Fibroblast of villous mesenchyme (primary cell): ENCODE measurements around the gene FMN1. TPM values are rescaled to one million over a fixed set of nuclear protein-coding genes. Genes with fewer than 3 reads are reported as not detected.

Experiments used
- DNase-seq: peaks from one replicate; pipeline ENCODE4 v3.0.0-alpha.2; 2010; ENCODE audit warnings: low read depth
- H3K4me3 ChIP-seq: 2 replicates; pipeline ENCODE4 v1.5.1; 2011; ENCODE audit warnings: low read depth, mild to moderate bottlenecking, low read length
- total RNA-seq: library from RNA; depleted of rRNA; stranded (reverse); fragments of >200 nt; gene quantifications from 2 replicates; pipeline ENCODE4 v1.2.3, GENCODE V29; 2012
- TF ChIP-seq, protein P1 (sequence below): IDR thresholded peaks from 2 replicates; pipeline ENCODE4 v1.5.1; 2012; ENCODE audit warnings: low read depth, mild to moderate bottlenecking, low read length; ENCODE audit not compliant: insufficient read depth

Gene FMN1
- total RNA-seq, 1 donor: 8.6 TPM

DNA sequence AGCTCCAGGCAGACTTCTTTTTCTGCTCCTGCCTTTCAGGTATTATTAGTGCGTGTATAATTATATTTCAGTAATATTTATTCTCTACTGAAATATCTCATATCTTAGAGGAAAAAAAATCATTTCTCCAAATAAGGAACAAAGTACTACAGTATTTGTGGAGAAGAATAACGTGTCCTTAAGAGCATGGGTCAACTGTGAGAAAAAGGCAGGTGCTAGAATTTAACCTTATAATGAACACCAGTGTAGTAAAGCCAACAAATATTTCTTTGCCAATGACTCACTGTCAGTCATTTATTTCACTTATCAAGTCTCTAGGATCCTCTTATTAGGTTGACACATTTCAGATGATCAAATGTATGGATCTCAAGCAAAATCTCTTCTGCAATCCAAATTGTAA is 293.3 kb downstream of the FMN1 start:
- no peak overlapping the region for H3K4me3 ChIP-seq
- TF ChIP-seq, protein P1, sequence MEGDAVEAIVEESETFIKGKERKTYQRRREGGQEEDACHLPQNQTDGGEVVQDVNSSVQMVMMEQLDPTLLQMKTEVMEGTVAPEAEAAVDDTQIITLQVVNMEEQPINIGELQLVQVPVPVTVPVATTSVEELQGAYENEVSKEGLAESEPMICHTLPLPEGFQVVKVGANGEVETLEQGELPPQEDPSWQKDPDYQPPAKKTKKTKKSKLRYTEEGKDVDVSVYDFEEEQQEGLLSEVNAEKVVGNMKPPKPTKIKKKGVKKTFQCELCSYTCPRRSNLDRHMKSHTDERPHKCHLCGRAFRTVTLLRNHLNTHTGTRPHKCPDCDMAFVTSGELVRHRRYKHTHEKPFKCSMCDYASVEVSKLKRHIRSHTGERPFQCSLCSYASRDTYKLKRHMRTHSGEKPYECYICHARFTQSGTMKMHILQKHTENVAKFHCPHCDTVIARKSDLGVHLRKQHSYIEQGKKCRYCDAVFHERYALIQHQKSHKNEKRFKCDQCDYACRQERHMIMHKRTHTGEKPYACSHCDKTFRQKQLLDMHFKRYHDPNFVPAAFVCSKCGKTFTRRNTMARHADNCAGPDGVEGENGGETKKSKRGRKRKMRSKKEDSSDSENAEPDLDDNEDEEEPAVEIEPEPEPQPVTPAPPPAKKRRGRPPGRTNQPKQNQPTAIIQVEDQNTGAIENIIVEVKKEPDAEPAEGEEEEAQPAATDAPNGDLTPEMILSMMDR: no peak
- DNase-seq: no peak

DNA sequence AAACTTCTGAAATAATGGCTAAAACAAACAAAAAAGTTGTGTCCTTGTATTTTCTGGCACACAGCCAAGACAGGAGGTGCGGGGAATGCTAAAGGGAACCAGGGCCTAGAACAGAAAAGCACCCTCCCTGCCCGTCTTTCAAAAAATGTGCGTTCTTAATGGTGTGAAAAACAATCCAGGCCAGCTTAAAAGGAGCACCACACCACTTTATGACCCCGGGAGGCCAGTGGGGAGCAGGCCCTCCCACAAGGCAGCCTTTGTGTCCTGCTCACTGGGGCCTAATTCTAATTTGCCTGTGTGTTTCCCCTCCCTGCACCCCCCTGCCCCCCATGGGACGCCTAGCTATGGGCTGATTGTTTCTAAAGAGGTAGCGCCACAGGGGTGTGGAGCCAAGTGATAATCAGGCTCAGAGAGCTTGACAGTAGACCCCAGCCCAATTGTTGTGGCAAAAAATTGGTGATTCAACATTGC is 295.4 kb downstream of the FMN1 start:
- H3K4me3 ChIP-seq: no peak overlapping the region
- no peak for DNase-seq
- TF ChIP-seq, protein P1: no peak

DNA sequence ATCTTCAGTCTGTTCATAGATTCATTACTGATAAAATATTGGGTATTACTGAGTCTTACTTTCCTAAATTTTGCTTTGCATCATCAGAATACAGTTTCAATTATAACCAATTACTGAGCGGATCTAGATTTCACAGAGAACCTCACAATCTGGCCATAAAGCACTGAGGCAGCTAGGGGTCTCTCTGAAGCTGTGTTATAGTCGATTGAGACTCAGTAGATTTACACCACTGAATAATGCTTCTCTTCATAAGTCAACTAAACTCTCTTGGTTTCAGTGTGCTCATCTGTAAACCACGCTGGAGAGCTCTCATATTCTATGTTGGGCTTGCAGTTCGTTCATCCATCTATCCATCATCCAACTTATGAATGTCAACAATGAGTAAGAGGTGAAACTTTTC is 296.1 kb downstream of the FMN1 start:
- no peak overlapping the region for H3K4me3 ChIP-seq
- no peak for DNase-seq
- TF ChIP-seq, protein P1: no peak

- TF ChIP-seq, protein P1: no peak
- DNase-seq: no peak
- H3K4me3 ChIP-seq: no peak overlapping the region
Measured at GRCh38 chr15:32893421-32893820, 301.1 kb downstream of the FMN1 start.

DNA sequence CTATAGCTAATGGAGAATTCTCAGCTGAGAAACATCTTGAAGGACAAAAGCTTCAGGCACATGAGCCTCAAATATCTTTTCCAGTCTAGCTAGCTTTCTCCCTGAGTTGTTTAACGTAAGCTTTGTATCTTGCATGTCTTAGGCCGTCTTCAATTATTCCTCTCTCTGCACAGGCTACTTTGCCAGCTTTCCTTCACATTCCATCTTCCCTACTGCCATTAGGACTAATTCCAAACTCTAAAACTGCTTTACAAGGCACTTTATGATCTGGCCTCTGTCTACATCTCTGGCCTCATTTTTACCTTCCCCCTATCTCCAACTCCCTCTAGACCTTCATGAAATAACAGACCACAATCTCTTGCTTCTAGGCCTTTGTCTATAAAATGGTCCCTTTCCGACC is 305.3 kb downstream of the FMN1 start:
- no peak for DNase-seq
- no peak overlapping the region for H3K4me3 ChIP-seq
- TF ChIP-seq, protein P1: no peak

DNA sequence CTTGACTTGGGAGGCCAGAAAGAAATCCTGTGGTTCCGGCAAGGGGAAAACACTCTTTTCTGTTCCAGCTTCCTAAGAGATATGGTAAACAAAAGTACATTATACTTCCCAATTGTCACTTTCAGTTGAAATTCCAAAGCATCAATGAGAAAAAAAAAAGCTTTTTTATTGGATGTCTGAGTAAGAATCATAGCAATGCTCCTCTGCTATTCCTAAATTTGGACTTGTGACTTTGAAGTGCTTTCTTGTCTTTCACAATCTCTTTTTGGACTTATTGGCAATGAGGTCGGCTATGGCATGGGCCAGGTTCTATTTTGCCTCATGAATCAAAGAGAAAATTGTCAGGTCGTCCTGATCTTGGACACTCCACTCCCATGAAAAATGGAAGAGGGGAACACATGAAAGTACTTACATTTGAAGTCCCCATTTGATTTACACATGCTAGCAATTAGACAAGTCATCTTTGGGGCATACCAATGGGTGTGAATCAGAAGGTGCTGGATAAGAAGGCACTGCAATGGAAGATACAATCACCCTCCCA is 306.2 kb downstream of the FMN1 start:
- no peak overlapping the region for H3K4me3 ChIP-seq
- DNase-seq: no peak
- TF ChIP-seq, protein P1: no peak

DNA sequence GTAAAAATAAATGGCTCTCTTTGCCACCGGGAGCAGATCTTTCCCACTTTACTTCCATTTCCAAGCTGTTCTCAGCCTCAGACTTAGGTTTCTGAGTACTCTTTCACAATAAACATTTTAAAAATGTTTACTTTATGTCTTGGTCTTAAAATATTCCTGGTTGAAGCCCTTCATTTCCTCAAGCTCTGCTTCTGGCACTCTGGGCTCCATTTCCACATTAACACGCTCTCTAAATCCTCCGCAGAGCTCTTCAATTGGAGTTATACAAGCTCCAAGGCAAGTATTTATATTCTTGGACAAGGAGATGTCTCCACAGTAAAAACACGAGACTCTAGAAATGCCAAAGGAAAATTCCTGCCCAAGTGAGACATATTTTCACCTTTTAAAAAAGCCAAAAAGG is 307.4 kb downstream of the FMN1 start:
- TF ChIP-seq, protein P1: no peak
- DNase-seq: peak; percentile 52
- no peak overlapping the region for H3K4me3 ChIP-seq
